Dedifferentiated amniotic fluid mesenchymal stem cell (primary cell): ENCODE measurements around the gene MDFIC.
"Not testable (repeated sequence)": the region's sequence is repeated elsewhere in the genome, so short reads cannot be mapped to it uniquely, and the experiment has no call there.

Experiments
- DNase-seq: peaks from one replicate; pipeline ENCODE4 v3.0.0-alpha.2; 2016; ENCODE audit errors: extremely low spot score

MDFIC gene, protein sequence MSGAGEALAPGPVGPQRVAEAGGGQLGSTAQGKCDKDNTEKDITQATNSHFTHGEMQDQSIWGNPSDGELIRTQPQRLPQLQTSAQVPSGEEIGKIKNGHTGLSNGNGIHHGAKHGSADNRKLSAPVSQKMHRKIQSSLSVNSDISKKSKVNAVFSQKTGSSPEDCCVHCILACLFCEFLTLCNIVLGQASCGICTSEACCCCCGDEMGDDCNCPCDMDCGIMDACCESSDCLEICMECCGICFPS

GRCh38 chr7:114922026-114922651 lies at the start of gene MDFIC:
TSS of gene MDFIC (plus strand) at chr7:114922094. CDS start at chr7:114923034, 940 bp downstream.
- peak; percentile 19 for DNase-seq

- DNase-seq, result no peak
These were observed 47.7 kb upstream of the MDFIC start for GRCh38 chr7:114874170-114874569.

DNA sequence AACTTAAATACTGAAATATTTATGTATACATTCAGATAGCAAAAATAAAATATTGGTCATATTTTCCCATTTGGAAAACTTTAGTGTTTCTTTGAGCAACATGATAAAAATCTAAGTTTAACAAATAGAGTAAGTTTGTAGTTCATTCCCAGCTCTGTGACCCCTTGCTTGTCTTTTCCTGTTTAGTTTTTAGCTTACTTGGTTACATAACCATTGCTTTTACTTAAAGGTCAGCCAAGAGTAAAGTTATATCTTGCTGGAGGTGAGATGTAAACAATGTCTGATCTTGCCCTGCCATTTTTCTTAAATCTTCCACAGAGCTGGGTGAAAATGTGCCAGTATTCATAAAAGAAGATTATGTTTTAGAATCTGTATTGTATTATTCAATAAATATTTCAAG lies 46.7 kb upstream of the MDFIC start:
- no peak for DNase-seq

GRCh38 chr7:114879554-114879953 lies 42.3 kb upstream of the MDFIC start:
- DNase-seq, result peak; percentile 18

- no peak for DNase-seq
These were observed 36.1 kb upstream of the MDFIC start for GRCh38 chr7:114885836-114886235.

DNA sequence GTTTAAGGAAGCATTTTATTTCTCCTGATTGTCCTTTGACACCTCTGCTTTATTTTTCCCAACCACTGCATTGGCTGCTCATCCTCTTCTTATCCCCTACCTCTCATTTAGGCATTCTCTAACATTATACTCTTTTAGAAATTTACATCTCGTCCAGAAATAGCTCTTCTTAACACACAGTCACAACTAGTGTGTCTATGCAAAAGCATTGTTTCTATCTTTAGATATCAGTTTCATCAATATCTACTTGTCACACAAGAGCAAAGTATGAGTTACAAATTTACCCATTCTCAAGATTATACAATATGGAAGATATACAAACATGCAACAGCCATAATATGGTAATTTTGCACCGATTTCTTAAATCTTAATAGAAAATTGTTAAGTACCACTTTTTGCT lies 35.7 kb upstream of the MDFIC start:
- DNase-seq, result no peak

GRCh38 chr7:114889116-114889515 lies 32.8 kb upstream of the MDFIC start:
- DNase-seq, result not testable (repeated sequence)

GRCh38 chr7:114889646-114890285 lies 32.1 kb upstream of the MDFIC start:
- DNase-seq, result peak; percentile 83

- no peak for DNase-seq
These were observed 31.3 kb upstream of the MDFIC start for GRCh38 chr7:114890561-114890960.

GRCh38 chr7:114900127-114900526 lies 21.8 kb upstream of the MDFIC start:
- DNase-seq, result no peak

DNA sequence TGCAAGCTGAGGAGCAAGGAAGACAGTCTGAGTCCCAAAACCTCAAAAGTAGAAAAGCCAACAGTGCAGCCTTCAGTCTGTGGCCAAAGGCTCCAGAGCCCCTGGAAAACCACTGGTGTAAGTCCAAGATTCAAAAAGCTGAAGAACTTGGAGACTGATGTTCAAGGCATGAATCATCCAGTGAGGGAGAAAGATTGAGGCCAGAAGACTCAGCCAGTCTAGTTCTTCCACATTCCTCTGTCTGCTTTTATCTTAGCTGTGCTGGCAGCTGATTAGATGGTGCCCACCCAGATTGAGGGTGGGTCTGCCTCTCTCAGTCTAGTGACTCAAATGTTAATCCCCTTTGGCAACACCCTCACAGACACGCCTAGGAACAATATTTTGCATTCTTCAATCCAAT lies 20.1 kb upstream of the MDFIC start:
- DNase-seq, result no peak

DNA sequence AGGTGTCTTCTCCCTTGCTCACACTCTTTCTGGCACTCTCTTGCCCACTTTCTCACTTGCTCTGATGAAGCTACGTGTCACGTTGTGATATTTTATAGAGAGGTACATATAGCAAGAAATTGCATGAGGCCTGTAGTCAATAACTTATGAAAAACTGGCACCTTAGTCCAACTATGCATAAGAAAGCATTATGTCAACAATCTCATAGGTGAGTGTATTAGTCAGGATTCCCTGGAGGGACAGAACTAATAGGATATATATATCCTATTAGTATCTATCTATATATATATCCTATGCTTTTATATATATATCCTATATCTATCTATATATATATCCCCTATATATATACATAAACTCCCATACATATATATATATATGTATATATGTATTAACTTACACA lies 18.8 kb upstream of the MDFIC start:
- DNase-seq, result no peak

DNA sequence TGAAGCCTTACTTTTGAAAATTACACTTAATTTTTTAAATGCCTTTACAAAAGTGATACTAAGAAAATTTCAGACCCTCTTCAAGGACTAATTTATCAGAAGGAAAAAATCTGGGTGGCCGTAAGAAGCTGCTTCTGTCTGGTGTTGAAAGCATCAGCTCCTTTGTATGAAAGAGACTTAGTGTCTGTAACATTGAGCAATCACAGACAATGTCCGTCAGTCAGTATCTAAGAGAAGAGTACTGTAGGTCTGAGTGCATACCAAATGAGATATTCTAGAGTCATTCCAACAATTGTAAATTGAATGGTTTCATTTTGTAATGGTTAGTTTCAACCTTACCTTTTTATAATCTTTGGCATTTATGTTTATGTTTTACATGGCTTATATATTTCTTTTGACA lies 11.1 kb upstream of the MDFIC start:
- no peak for DNase-seq

GRCh38 chr7:114911411-114911810 lies 10.5 kb upstream of the MDFIC start:
- DNase-seq, result no peak

DNA sequence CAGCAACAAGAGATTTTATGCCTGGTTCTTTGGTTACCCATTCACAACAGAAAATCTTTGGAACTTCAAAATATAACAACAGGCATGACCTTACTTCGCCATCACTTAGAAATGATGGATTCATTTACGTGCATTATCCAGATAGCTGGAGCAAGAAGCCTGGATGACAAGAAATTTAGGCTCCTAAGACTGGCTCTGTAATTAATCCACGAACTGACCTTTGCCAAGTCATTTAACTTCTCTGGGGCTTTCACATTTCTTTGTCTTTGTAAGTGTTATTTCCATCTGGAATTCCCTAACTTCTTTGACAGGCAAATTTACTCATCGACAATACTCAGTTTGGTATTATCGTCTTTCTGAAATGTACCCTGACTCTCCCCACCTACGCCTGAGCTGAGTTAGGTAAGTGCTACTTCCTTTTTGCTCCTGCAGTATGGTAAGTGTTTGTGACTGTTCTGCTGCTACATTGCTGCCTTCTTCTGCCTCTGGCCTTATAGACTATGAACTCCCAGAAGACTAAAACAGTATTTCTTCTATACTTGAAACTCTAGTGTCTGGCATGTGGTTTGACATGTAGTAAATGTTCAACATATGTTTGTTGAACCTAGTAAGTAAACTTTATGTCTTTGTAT lies 5.5 kb upstream of the MDFIC start:
- DNase-seq, result no peak

DNA sequence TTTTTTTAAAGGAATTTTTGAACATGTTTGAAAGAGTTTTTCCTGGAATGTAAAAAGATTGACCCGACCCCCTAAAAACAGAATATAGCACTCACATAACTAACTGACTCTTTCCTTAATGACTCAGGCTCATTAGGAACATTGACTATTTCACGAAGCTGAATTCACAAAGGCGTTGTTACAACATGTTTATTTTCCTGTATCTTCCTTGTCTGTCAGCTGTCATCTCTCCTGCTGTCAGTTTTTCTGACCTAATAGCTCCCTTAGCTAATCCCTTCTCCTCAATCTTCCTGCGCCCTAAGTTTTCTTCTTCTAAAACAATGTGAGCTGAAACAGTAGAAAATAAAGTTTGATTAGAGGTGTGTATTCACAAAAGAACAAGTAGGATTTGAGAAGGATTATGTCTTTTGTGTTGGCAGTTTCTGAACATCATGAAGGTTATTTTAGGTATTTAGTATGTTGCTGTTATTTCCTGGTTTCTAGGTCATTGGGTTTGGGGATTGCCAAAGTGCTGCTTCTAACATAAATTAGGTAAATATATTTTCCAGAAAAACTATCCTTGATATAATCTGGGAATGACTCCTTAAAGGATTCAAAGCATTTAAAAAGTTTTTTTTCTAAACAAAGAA lies 4.6 kb upstream of the MDFIC start:
- DNase-seq, result no peak

DNA sequence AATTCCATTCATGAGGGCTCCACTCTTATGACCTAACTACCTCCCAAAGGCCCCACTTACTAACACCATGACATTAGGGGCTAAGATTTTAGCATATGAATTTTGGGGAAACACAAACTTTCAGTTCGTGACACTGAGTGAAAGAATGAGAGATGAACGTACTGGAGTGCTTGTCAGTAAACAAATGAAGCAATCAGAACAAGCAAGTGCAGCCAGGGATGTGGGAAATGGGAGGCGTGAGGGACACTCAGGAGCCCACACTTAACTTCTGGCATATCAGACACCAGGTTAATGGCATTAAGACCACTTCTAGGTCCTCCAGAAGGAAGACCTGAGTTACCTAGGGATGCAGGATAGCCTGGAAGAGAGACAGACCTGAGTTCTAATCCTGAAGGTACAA lies 2.3 kb upstream of the MDFIC start:
- DNase-seq, result no peak

DNA sequence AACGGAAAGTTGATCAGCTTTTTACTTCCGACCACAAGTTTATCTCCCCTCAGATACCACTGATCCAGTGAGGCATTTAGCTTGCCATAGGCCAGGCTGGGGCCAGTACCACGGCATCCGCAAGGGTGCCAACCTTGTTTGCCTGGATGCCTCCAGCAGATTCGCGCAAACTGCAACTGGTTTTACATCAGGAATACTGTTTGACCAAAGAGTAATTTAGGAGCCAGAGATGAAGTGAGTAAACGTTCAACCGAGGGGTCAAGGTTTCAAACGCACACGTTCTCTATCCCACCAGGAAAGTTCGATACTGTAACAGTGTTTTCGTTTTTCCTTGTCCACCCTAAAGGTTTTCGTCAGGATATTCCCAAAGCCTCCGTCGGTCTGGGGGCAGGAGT lies 266 bp upstream of the MDFIC start:
- DNase-seq, result no peak

DNA sequence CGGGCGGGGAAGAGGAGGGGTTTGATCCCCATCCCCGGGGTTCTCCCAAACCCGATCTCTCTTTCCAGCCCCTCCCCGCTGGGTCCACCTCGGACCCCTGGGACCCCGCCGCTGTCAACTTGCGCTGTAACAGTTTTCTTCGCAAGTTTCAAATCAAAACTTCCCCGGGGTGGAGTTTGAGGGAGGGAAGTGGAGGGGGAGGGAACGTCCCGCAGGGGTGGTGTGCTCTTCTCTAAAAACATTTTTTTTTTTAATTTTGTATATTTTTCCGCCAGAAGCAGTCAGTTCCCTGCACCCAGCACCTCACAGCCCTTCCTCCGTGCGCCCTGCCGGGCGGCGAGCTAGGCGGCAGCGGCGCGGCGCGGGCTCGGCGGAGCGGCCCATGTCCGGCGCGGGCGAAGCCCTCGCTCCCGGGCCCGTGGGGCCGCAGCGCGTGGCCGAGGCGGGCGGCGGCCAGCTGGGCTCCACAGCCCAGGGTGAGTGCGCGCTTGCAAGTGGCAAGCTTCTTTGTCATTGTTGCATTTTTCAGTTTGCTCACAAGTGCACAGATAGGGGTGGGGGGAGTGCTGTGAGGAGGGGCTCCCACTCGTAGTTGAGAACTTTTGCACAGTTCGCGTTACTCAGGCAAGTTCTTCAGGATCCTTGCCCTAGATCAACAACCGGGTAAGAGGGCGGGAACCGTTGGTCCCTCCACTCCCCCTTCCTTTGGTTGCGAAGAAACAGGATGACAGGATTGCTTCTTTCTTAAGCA lies 933 bp downstream of the MDFIC start:
- DNase-seq, result peak; percentile 27

DNA sequence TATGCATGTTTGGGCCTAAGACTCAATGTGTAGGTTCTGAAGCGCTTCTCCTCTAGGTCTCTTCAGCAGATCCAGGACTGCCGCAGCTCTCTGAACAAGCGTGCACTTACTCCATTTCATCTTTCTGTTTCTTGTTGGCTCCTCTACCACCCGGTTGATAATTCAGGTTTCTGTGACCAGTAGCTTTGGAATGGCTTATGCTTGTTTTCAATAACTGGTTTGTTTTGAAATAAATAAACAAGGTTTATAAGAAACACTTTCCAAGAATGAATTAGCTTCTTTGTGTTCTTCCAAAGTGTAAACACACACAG lies 1.5 kb downstream of the MDFIC start:
- peak; percentile 28 for DNase-seq

GRCh38 chr7:114924038-114924712 lies 2.3 kb downstream of the MDFIC start:
- no peak for DNase-seq
